MM.1S (cell line): ENCODE data around the gene SREBF1.

ENCODE experiments used
- DNase-seq: peaks from one replicate; pipeline ENCODE4 v3.0.0-alpha.2; 2015
- H2AFZ ChIP-seq: fragments of 300-600 bp; sonication (generic); 2 replicates; pipeline ENCODE4 v1.6.0; 2016; ENCODE audit warnings: antibody characterized with exemption, low read length
- H3F3A ChIP-seq: fragments of 300-600 bp; sonication (generic); 2 replicates; pipeline ENCODE4 v1.6.1; 2016; ENCODE audit warnings: mild to moderate bottlenecking, antibody characterized with exemption, low read length, moderate library complexity, mixed read lengths; ENCODE audit not compliant: insufficient read depth
- H3K27ac ChIP-seq: fragments of 300-600 bp; sonication (generic); 2 replicates; pipeline ENCODE4 v1.5.1; 2016; ENCODE audit warnings: mild to moderate bottlenecking, low read length
- H3K27me3 ChIP-seq: fragments of 300-600 bp; sonication (generic); replicated peaks from 2 replicates; pipeline ENCODE4 v1.6.0; 2016; ENCODE audit warnings: low read length; ENCODE audit not compliant: insufficient read depth
- H3K36me3 ChIP-seq: fragments of 300-600 bp; sonication (generic); replicated peaks from 2 replicates; pipeline ENCODE4 v1.6.1; 2016; ENCODE audit warnings: mild to moderate bottlenecking, low read length, mixed read lengths; ENCODE audit not compliant: insufficient read depth
- H3K4me1 ChIP-seq: fragments of 300-600 bp; sonication (generic); 2 replicates; pipeline ENCODE4 v1.6.1; 2016; ENCODE audit warnings: low read length, mixed read lengths
- H3K4me2 ChIP-seq: fragments of 300-600 bp; sonication (generic); 2 replicates; pipeline ENCODE4 v1.6.0; 2016; ENCODE audit warnings: low read depth, low read length
- H3K4me3 ChIP-seq: fragments of 300-600 bp; sonication (generic); 2 replicates; pipeline ENCODE4 v1.5.1; 2016; ENCODE audit warnings: low read length, mixed read lengths
- H3K79me2 ChIP-seq: fragments of 300-600 bp; sonication (generic); 2 replicates; pipeline ENCODE4 v1.6.1; 2016; ENCODE audit warnings: mixed run types, low read length, mixed read lengths
- H3K9ac ChIP-seq: fragments of 300-600 bp; sonication (generic); 2 replicates; pipeline ENCODE4 v1.6.1; 2016; ENCODE audit warnings: low read length, mixed read lengths
- H3K9me2 ChIP-seq: fragments of 300-600 bp; sonication (generic); replicated peaks from 2 replicates; pipeline ENCODE4 v1.6.1; 2016; ENCODE audit warnings: mild to moderate bottlenecking, low read length, mixed read lengths; ENCODE audit not compliant: insufficient read depth
- H3K9me3 ChIP-seq: fragments of 300-600 bp; sonication (generic); replicated peaks from 2 replicates; pipeline ENCODE4 v1.6.1; 2016; ENCODE audit warnings: mild to moderate bottlenecking, low read length, mixed read lengths; ENCODE audit not compliant: insufficient read depth
- H4K20me1 ChIP-seq: fragments of 300-600 bp; sonication (generic); 2 replicates; pipeline ENCODE4 v1.6.1; 2016; ENCODE audit warnings: mild to moderate bottlenecking, low read length, moderate library complexity, mixed read lengths; ENCODE audit not compliant: insufficient read depth
- CTCF ChIP-seq: fragments of 300-600 bp; sonication (generic); IDR thresholded peaks from 2 replicates; pipeline ENCODE4 v1.5.1; 2016; ENCODE audit warnings: antibody characterized with exemption, low read length, mixed read lengths
- EZH2 ChIP-seq: fragments of 300-600 bp; sonication (generic); optimal IDR thresholded peaks from 2 replicates; pipeline ENCODE3; 2017; ENCODE audit warnings: low read depth, mild to moderate bottlenecking, antibody characterized with exemption, low read length, mixed read lengths
- EZH2phosphoT487 ChIP-seq: fragments of 300-600 bp; sonication (generic); IDR thresholded peaks from 2 replicates; pipeline ENCODE4 v1.6.1; 2018; ENCODE audit warnings: antibody characterized with exemption, low read length

SREBF1 gene

GRCh38 chr17:17795296-17795695 lies 41.5 kb downstream of the SREBF1 start:
- Histone ChIP-seq H3K27me3 (no peaks in the 10 kb centered on the region), H3K9me2 (no peaks in the 10 kb centered on the region), H3K36me3 (no peaks in the 10 kb centered on the region), H3K9ac (no peak overlapping the region), H3K9me3 (no peaks in the 10 kb centered on the region), H3K4me1 (no peaks in the 10 kb centered on the region), H3K79me2 (no peaks in the 10 kb centered on the region), H2AFZ (no peak overlapping the region), H3K27ac (no peak overlapping the region), H4K20me1 (no peaks in the 10 kb centered on the region), H3F3A (no peaks in the 10 kb centered on the region), H3K4me3 (no peak overlapping the region), H3K4me2 (no peak overlapping the region)
- DNase-seq = no peak
- no peak for TF ChIP-seq EZH2phosphoT487
- TF ChIP-seq EZH2 = no peak
- no peak for TF ChIP-seq CTCF

GRCh38 chr17:17794382-17794781 lies 42.4 kb downstream of the SREBF1 start:
- H2AFZ ChIP-seq = no peak overlapping the region
- H3K36me3 ChIP-seq = no peaks in the 10 kb centered on the region
- no peak overlapping the region for H3K4me3 ChIP-seq
- H3K4me1 ChIP-seq = no peaks in the 10 kb centered on the region
- H3K27me3 ChIP-seq = no peaks in the 10 kb centered on the region
- H3K4me2 ChIP-seq = no peak overlapping the region
- no peak overlapping the region for H3K9ac ChIP-seq
- H3K9me2 ChIP-seq = no peaks in the 10 kb centered on the region
- no peak for TF ChIP-seq EZH2phosphoT487
- no peak for TF ChIP-seq CTCF
- no peak overlapping the region for H3K27ac ChIP-seq
- H3K79me2 ChIP-seq = no peaks in the 10 kb centered on the region
- DNase-seq = no peak
- H4K20me1 ChIP-seq = no peaks in the 10 kb centered on the region
- H3F3A ChIP-seq = no peaks in the 10 kb centered on the region
- H3K9me3 ChIP-seq = no peaks in the 10 kb centered on the region

GRCh38 chr17:17793378-17794214 lies 43.2 kb downstream of the SREBF1 start:
- Histone ChIP-seq H3K36me3 (no peaks in the 10 kb centered on the region), H3K27me3 (no peaks in the 10 kb centered on the region), H4K20me1 (no peaks in the 10 kb centered on the region), H3K9me3 (no peaks in the 10 kb centered on the region), H3K79me2 (no peaks in the 10 kb centered on the region), H3K9me2 (no peaks in the 10 kb centered on the region), H3K9ac (no peak overlapping the region), H3K27ac (no peak overlapping the region), H3K4me3 (no peak overlapping the region), H2AFZ (no peak overlapping the region), H3K4me1 (no peaks in the 10 kb centered on the region), H3K4me2 (no peak overlapping the region), H3F3A (no peaks in the 10 kb centered on the region)
- DNase-seq = no peak
- no peak for TF ChIP-seq EZH2phosphoT487
